Hepatic stellate cell (primary cell): Measurements from ENCODE around the gene CBY1.

Source experiments
- DNase-seq: peaks from one replicate; pipeline ENCODE4 v3.0.0; 2011; ENCODE audit warnings: low spot score

The CBY1 gene

GRCh38 chr22:38700789-38701628, 44.6 kb downstream of the CBY1 start, which contains the start of gene JOSD1:
Gene JOSD1 (minus strand): TSS chr22:38700943. CDS start chr22:38699987, 956 bp downstream.
- peak; percentile 89 for DNase-seq

GRCh38 chr22:38704654-38705234, 48.3 kb downstream of the CBY1 start:
- no peak for DNase-seq

- peak; percentile 99 for DNase-seq
Observed at GRCh38 chr22:38705235-38706100, 49.0 kb downstream of the CBY1 start, which contains the start of gene GTPBP1. Gene GTPBP1 (plus strand): TSS chr22:38705944. CDS start chr22:38705956, 12 bp downstream.

- DNase-seq: peak; percentile 61
Observed at GRCh38 chr22:38706101-38706900, 49.9 kb downstream of the CBY1 start.

- DNase-seq: no peak
Observed at GRCh38 chr22:38706901-38707195, 50.4 kb downstream of the CBY1 start.

GRCh38 chr22:38707346-38707745, 50.9 kb downstream of the CBY1 start:
- no peak for DNase-seq

GRCh38 chr22:38707984-38708383, 51.5 kb downstream of the CBY1 start:
- no peak for DNase-seq

GRCh38 chr22:38709306-38709705, 52.9 kb downstream of the CBY1 start:
- no peak for DNase-seq

- DNase-seq: no peak
Observed at GRCh38 chr22:38710351-38710750, 53.9 kb downstream of the CBY1 start.

GRCh38 chr22:38710866-38711265, 54.4 kb downstream of the CBY1 start:
- no peak for DNase-seq

- no peak for DNase-seq
Observed at GRCh38 chr22:38712486-38713207, 56.2 kb downstream of the CBY1 start.

GRCh38 chr22:38713921-38714320, 57.5 kb downstream of the CBY1 start:
- DNase-seq: no peak

- no peak for DNase-seq
Observed at GRCh38 chr22:38715176-38715764, 58.8 kb downstream of the CBY1 start.

- DNase-seq: no peak
Observed at GRCh38 chr22:38715852-38716251, 59.4 kb downstream of the CBY1 start.

- DNase-seq: no peak
Observed at GRCh38 chr22:38716271-38716670, 59.8 kb downstream of the CBY1 start.

GRCh38 chr22:38716826-38717225, 60.4 kb downstream of the CBY1 start:
- no peak for DNase-seq

GRCh38 chr22:38717244-38717643, 60.8 kb downstream of the CBY1 start:
- DNase-seq: no peak

GRCh38 chr22:38718414-38718813, 62.0 kb downstream of the CBY1 start:
- DNase-seq: peak; percentile 91

GRCh38 chr22:38719196-38719595, 62.8 kb downstream of the CBY1 start:
- no peak for DNase-seq

GRCh38 chr22:38720350-38720749, 63.9 kb downstream of the CBY1 start:
- DNase-seq: no peak

- no peak for DNase-seq
Observed at GRCh38 chr22:38721551-38721950, 65.1 kb downstream of the CBY1 start.
